ENCODE results near the gene KLK5. TPM values are rescaled to one million over a fixed set of nuclear protein-coding genes. Genes with fewer than 3 reads are reported as not detected.
"Not testable (repeated sequence)": the region's sequence is repeated elsewhere in the genome, so short reads cannot be mapped to it uniquely, and the experiment has no call there.

KLK5 gene
- total RNA-seq, 1 experiment from 2014 or later = not detected

GRCh38 chr19:50922317-50922853, 30.5 kb downstream of the KLK5 start:
- peak; percentile 73 for DNase-seq (ENCODE audit: low read depth)

GRCh38 chr19:50921426-50922316, 31.2 kb downstream of the KLK5 start:
- peak; percentile 41 for DNase-seq (ENCODE audit: low read depth)

GRCh38 chr19:50916069-50916468, 36.8 kb downstream of the KLK5 start:
- DNase-seq (ENCODE audit: low read depth) = no peak

GRCh38 chr19:50912727-50913716, 39.8 kb downstream of the KLK5 start:
- no peak for DNase-seq (ENCODE audit: low read depth)

GRCh38 chr19:50912102-50912599, 40.7 kb downstream of the KLK5 start:
- DNase-seq (ENCODE audit: low read depth) = no peak

- DNase-seq (ENCODE audit: low read depth) = no peak
These were observed 41.4 kb downstream of the KLK5 start, which contains the start of gene KLK4 for GRCh38 chr19:50911206-50912101. KLK4 (minus strand) TSS chr19:50911395; CDS start chr19:50910738, 657 bp downstream.

GRCh38 chr19:50910722-50911121, 42.1 kb downstream of the KLK5 start:
- DNase-seq (ENCODE audit: low read depth) = no peak

GRCh38 chr19:50909240-50910070, 43.4 kb downstream of the KLK5 start:
- peak; percentile 33 for DNase-seq (ENCODE audit: low read depth)

- no peak for DNase-seq (ENCODE audit: low read depth)
These were observed 44.5 kb downstream of the KLK5 start for GRCh38 chr19:50908336-50908735.

GRCh38 chr19:50906217-50906616, 46.6 kb downstream of the KLK5 start:
- DNase-seq (ENCODE audit: low read depth) = no peak

- DNase-seq (ENCODE audit: low read depth) = no peak
These were observed 50.2 kb downstream of the KLK5 start for GRCh38 chr19:50902640-50903039.

GRCh38 chr19:50899569-50899968, 53.3 kb downstream of the KLK5 start:
- no peak for DNase-seq (ENCODE audit: low read depth)

- DNase-seq (ENCODE audit: low read depth) = no peak
These were observed 54.8 kb downstream of the KLK5 start for GRCh38 chr19:50898018-50898417.

- no peak for DNase-seq (ENCODE audit: low read depth)
These were observed 55.2 kb downstream of the KLK5 start for GRCh38 chr19:50897612-50898011.

GRCh38 chr19:50897191-50897607, 55.6 kb downstream of the KLK5 start:
- DNase-seq (ENCODE audit: low read depth) = no peak

- DNase-seq (ENCODE audit: low read depth) = peak; percentile 84
These were observed 56.1 kb downstream of the KLK5 start for GRCh38 chr19:50896591-50897190.

GRCh38 chr19:50896089-50896590, 56.7 kb downstream of the KLK5 start:
- DNase-seq (ENCODE audit: low read depth) = not testable (repeated sequence)

GRCh38 chr19:50894478-50895356, 58.1 kb downstream of the KLK5 start:
- no peak for DNase-seq (ENCODE audit: low read depth)

Data from M059J (cell line).